ENCODE results near the gene PAPSS1. TPM values are rescaled to one million over a fixed set of nuclear protein-coding genes. Genes with fewer than 3 reads are reported as not detected.
A peak's percentile ranks its signal among the peaks of the same experiment; 100 is the strongest.

PAPSS1 gene
- total RNA-seq, 1 donor from 2014 or later, result 70.8 TPM

- Histone ChIP-seq H3K27ac (no peak overlapping the region), H3K27me3 (no peaks in the 10 kb centered on the region), H3K4me1 (no peaks in the 10 kb centered on the region), H3K4me3 (peak overlapping the region; percentile 99), H3K9me3 (no peaks in the 10 kb centered on the region), H3K36me3 (no peaks in the 10 kb centered on the region)
- peak; percentile 67 for DNase-seq
- no peak for TF ChIP-seq CTCF (IDR thresholded peaks at IDR 0.05)
- intact Hi-C loops (cut with DNase I), result no loop called here
- no peak for ATAC-seq
Measured at GRCh38 chr4:107721436-107722100, 1.5 kb upstream of the PAPSS1 start.

- intact Hi-C loops (cut with DNase I), result no loop called here
- no peaks in the 10 kb centered on the region for H3K4me1 ChIP-seq
Measured at GRCh38 chr4:107719207-107719921, 670 bp downstream of the PAPSS1 start.

GRCh38 chr4:107718351-107718965 is 1.6 kb downstream of the PAPSS1 start:
- ATAC-seq (no peak), DNase-seq (no peak)
- peak overlapping the region; percentile 99 for H3K4me3 ChIP-seq
- intact Hi-C loops (cut with DNase I), result no loop called here
- no peaks in the 10 kb centered on the region for H3K4me1 ChIP-seq
- no peaks in the 10 kb centered on the region for H3K36me3 ChIP-seq
- H3K9me3 ChIP-seq, result no peaks in the 10 kb centered on the region
- no peak for TF ChIP-seq CTCF (IDR thresholded peaks at IDR 0.05)
- no peak overlapping the region for H3K27ac ChIP-seq
- no peaks in the 10 kb centered on the region for H3K27me3 ChIP-seq

More at GRCh38 chr4:107719207-107719921, 670 bp downstream of the PAPSS1 start:
- peak overlapping the region; percentile 99 for H3K4me3 ChIP-seq
- TF ChIP-seq CTCF (IDR thresholded peaks at IDR 0.05), result no peak
- no peaks in the 10 kb centered on the region for H3K9me3 ChIP-seq
- peak overlapping the region; percentile 73 for H3K27ac ChIP-seq
- ATAC-seq (peak; percentile 2), DNase-seq (no peak)
- no peaks in the 10 kb centered on the region for H3K27me3 ChIP-seq
- H3K36me3 ChIP-seq, result no peaks in the 10 kb centered on the region

GRCh38 chr4:107714256-107714655 is 5.8 kb downstream of the PAPSS1 start:
- no peak for TF ChIP-seq CTCF (IDR thresholded peaks at IDR 0.05)
- DNase-seq, result no peak
- ATAC-seq, result no peak
- Histone ChIP-seq H3K27ac (no peak overlapping the region), H3K4me1 (no peaks in the 10 kb centered on the region), H3K36me3 (no peaks in the 10 kb centered on the region), H3K27me3 (no peaks in the 10 kb centered on the region), H3K9me3 (no peaks in the 10 kb centered on the region), H3K4me3 (no peak overlapping the region)
- intact Hi-C loops (cut with DNase I), result no loop called here

- no peak for ATAC-seq
- Histone ChIP-seq H3K27ac (no peak overlapping the region), H3K9me3 (no peaks in the 10 kb centered on the region), H3K4me1 (peaks cover 3% of the 10 kb centered on the region), H3K4me3 (no peak overlapping the region), H3K36me3 (no peaks in the 10 kb centered on the region), H3K27me3 (no peaks in the 10 kb centered on the region)
- no peak for DNase-seq
- TF ChIP-seq CTCF (IDR thresholded peaks at IDR 0.05), result no peak
- intact Hi-C loops (cut with DNase I), result no loop called here
Measured at GRCh38 chr4:107712236-107712635, 7.8 kb downstream of the PAPSS1 start.

Measured in upper lobe of right lung (tissue), 1 donor.